Trophoblast cell (in vitro differentiated cells and primary cell): ENCODE results near the gene GPATCH11.
A peak's percentile ranks its signal among the peaks of the same experiment; 100 is the strongest.

Experiments
- DNase-seq, 2 donors: peaks; one replicate each; pipeline ENCODE4 v3.0.0-alpha.2; 2016
- H2AFZ ChIP-seq: 2 replicates; pipeline ENCODE4 v1.6.1; 2013; ENCODE audit warnings: low read length, moderate library complexity, mild to moderate bottlenecking; ENCODE audit not compliant: insufficient read depth, poor library complexity
- H2AK5ac ChIP-seq: 2 replicates; pipeline ENCODE4 v1.6.1; 2013; ENCODE audit warnings: mild to moderate bottlenecking, low read length
- H2BK120ac ChIP-seq: 2 replicates; pipeline ENCODE4 v1.6.1; 2013; ENCODE audit warnings: low read length, mild to moderate bottlenecking, moderate library complexity; ENCODE audit not compliant: insufficient read depth, poor library complexity
- H2BK12ac ChIP-seq: 2 replicates; pipeline ENCODE4 v1.6.1; 2013; ENCODE audit warnings: mild to moderate bottlenecking, low read length, moderate library complexity
- H2BK5ac ChIP-seq: 2 replicates; pipeline ENCODE4 v1.6.1; 2013; ENCODE audit warnings: low read length, low read depth, moderate library complexity, mild to moderate bottlenecking; ENCODE audit not compliant: poor library complexity
- H3K14ac ChIP-seq: 2 replicates; pipeline ENCODE4 v1.6.1; 2013; ENCODE audit warnings: mild to moderate bottlenecking, low read length
- H3K18ac ChIP-seq: 2 replicates; pipeline ENCODE4 v1.6.1; 2013; ENCODE audit warnings: mild to moderate bottlenecking, low read length
- H3K23ac ChIP-seq: 2 replicates; pipeline ENCODE4 v1.6.1; 2013; ENCODE audit warnings: low read length
- H3K27ac ChIP-seq: 2 replicates; pipeline ENCODE4 v1.5.1; 2013; ENCODE audit warnings: low read depth, mild to moderate bottlenecking, inconsistent platforms, low read length, moderate library complexity
- H3K27me3 ChIP-seq: 2 replicates; pipeline ENCODE4 v1.6.1; 2013; ENCODE audit warnings: inconsistent platforms, mild to moderate bottlenecking, low read length, moderate library complexity; ENCODE audit not compliant: insufficient read depth
- H3K36me3 ChIP-seq, 2 experiments: 1 replicate in 1 of 2; 2 replicates in 1 of 2; pipeline ENCODE4 v1.6.1; 2013; ENCODE audit warnings: low read length in 2 of 2, mild to moderate bottlenecking in 2 of 2, moderate library complexity in 1 of 2; ENCODE audit not compliant: insufficient read depth in 2 of 2, control insufficient read depth in 1 of 2
- H3K4ac ChIP-seq: 2 replicates; pipeline ENCODE4 v1.6.1; 2013; ENCODE audit warnings: low read depth, mild to moderate bottlenecking, low read length, moderate library complexity
- H3K4me1 ChIP-seq, 2 experiments: 1 replicate in 1 of 2; 2 replicates in 1 of 2; pipeline ENCODE4 v1.6.1; 2013; ENCODE audit warnings: low read length in 2 of 2, mild to moderate bottlenecking in 2 of 2, moderate library complexity in 1 of 2; ENCODE audit not compliant: insufficient read depth in 2 of 2, control insufficient read depth in 1 of 2
- H3K4me2 ChIP-seq: 2 replicates; pipeline ENCODE4 v1.6.1; 2013; ENCODE audit warnings: inconsistent platforms, mild to moderate bottlenecking, low read length, moderate library complexity
- H3K4me3 ChIP-seq: 2 replicates; pipeline ENCODE4 v1.5.1; 2013; ENCODE audit warnings: mild to moderate bottlenecking, low read depth, low read length, inconsistent platforms
- H3K79me1 ChIP-seq: one replicate; pipeline ENCODE4 v1.6.1; 2013; ENCODE audit warnings: low read length
- H3K79me2 ChIP-seq: 2 replicates; pipeline ENCODE4 v1.6.1; 2013; ENCODE audit warnings: low read length, mild to moderate bottlenecking; ENCODE audit not compliant: control insufficient read depth, insufficient read depth, poor library complexity
- H3K9ac ChIP-seq: 2 replicates; pipeline ENCODE4 v1.6.1; 2013; ENCODE audit warnings: mild to moderate bottlenecking, low read length
- H3K9me3 ChIP-seq: 2 replicates; pipeline ENCODE4 v1.6.1; 2013; ENCODE audit warnings: low read depth, mild to moderate bottlenecking, control low read depth, inconsistent platforms, low read length; ENCODE audit not compliant: insufficient read depth
- H4K12ac ChIP-seq: 2 replicates; pipeline ENCODE4 v1.6.1; 2013; ENCODE audit warnings: low read depth, mild to moderate bottlenecking, low read length, moderate library complexity
- H4K8ac ChIP-seq: 2 replicates; pipeline ENCODE4 v1.6.1; 2013; ENCODE audit warnings: low read depth, mild to moderate bottlenecking, low read length, moderate library complexity
- H4K91ac ChIP-seq: one replicate; pipeline ENCODE4 v1.6.1; 2013; ENCODE audit warnings: low read depth, mild to moderate bottlenecking, low read length, moderate library complexity
- WGBS: extraction: QIAGEN DNeasy Blood & Tissue Kit; methylation state at CpG from one replicate; pipeline ENCODE4 v1.1.7; 2013; ENCODE audit warnings: missing lambda C conversion rate; ENCODE audit not compliant: insufficient read length, insufficient coverage; ENCODE audit errors: extremely low coverage; 5-methylcytosine and 5-hydroxymethylcytosine counted together

Gene GPATCH11

DNA sequence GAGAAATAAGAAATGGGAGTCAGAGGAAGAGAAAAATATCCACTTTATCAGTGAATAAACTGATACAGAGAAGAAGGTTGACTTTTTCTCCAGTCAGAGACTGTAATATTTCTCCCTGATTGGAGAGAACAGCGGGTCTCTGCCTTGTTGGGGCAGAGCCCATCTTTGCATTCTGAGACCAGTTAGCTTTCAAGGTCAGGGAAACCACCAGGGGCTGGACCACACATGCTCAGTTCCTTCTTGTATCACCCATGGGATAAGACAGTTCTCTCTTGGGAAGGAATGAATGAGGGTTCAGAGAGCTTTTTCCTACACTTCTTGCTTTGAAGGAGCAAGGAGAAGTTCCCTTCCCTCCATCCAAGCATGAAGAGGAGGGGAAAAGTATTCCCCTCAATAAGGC is 12.2 kb downstream of the GPATCH11 start:
- Histone ChIP-seq H2BK5ac (no peak overlapping the region), H2BK12ac (no peak overlapping the region), H2BK120ac (no peak overlapping the region), H3K79me1 (no peaks in the 10 kb centered on the region), H4K8ac (no peak overlapping the region), H3K4me2 (no peak overlapping the region), H2AFZ (no peak overlapping the region), H3K14ac (no peak overlapping the region), H2AK5ac (no peak overlapping the region), H4K91ac (no peak overlapping the region), H3K27me3 (no peaks in the 10 kb centered on the region), H3K79me2 (no peaks in the 10 kb centered on the region), H3K23ac (no peak overlapping the region), H3K4ac (no peak overlapping the region), H3K4me3 (no peak overlapping the region), H3K4me1 (peaks cover 1 to 3% of the 10 kb centered on the region in 2 experiments), H3K36me3 (peaks cover 9 to 10% of the 10 kb centered on the region in 2 experiments), H3K9me3 (no peaks in the 10 kb centered on the region), H3K18ac (no peak overlapping the region), H3K9ac (no peak overlapping the region), H3K27ac (no peak overlapping the region), H4K12ac (no peak overlapping the region)
- DNase-seq = no peak
- WGBS = no CpG with 5 or more reads among the region's 1 CpG

DNA sequence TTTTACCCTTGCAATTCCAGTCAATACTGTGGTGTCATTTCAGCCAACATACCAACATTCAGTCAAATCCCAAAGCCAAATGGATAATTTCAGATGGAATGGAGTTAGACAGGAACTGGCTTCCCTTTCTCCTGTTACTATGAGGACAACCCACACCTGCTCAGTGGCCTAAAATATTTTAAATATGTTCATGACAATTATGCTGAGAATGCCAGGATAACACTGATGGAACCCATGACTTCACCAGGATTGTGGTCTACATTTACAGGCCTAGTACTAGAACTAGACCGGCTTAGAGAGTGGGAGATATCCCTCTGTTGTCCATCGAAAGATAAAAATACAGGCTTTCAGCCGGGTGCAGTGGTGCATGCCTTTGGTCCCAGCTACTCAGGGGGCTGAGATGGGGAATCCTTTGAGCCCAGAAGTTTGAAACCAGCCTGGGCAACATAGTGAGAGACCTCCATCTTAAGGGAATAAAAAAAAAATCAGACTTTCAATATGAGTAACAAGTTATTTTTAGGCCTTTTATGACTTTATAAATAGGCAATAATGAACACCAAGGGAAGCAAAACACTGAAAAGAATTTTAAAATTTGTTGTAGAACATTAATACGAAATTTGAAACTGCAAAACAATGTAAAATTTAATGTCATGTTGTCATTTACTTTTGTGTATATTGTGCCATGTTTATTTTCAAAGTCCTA is 14.2 kb downstream of the GPATCH11 start:
- Histone ChIP-seq H2AK5ac (no peak overlapping the region), H3K27me3 (no peaks in the 10 kb centered on the region)
- WGBS = no CpG with 5 or more reads among the region's 4 CpGs

DNA sequence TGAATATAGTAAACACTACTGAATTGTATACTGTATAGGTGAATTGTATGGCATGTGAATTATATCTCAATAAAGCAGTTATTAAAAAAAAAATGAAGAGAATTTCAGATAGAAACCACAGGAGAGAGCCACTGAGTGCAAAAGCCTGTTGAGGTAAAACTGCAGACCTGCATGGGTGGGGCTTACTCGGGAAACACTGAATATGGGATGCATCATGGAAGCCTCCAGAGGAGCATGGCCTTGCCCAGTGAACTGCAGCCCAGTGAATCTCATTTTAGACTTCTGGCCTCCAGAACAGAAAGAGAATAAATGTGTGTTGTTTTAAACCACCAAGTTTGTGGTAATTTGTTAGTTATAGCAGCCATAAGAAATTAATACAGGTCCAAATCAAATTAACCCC is 15.7 kb downstream of the GPATCH11 start:
- Histone ChIP-seq H4K12ac (no peak overlapping the region), H3K9ac (no peak overlapping the region), H3K27me3 (no peaks in the 10 kb centered on the region), H3K4ac (no peak overlapping the region), H3K18ac (no peak overlapping the region), H3K14ac (no peak overlapping the region), H3K36me3 (peaks cover 2 to 3% of the 10 kb centered on the region in 2 experiments), H3K79me2 (no peaks in the 10 kb centered on the region), H3K79me1 (no peaks in the 10 kb centered on the region), H3K4me1 (peaks cover 3 to 4% of the 10 kb centered on the region in 2 experiments), H4K91ac (no peak overlapping the region), H2AFZ (no peak overlapping the region), H2BK12ac (no peak overlapping the region), H3K4me3 (no peak overlapping the region), H3K9me3 (no peaks in the 10 kb centered on the region), H2BK120ac (no peak overlapping the region), H2AK5ac (no peak overlapping the region), H3K4me2 (no peak overlapping the region), H4K8ac (no peak overlapping the region), H2BK5ac (no peak overlapping the region), H3K23ac (no peak overlapping the region), H3K27ac (no peak overlapping the region)
- DNase-seq = peak; percentile 8 to 34
- no CpG with 5 or more reads among the region's 1 CpG for WGBS

More for the DNA sequence above, 14.2 kb downstream of the GPATCH11 start:
- no peak overlapping the region for H3K4me3 ChIP-seq
- H2BK5ac ChIP-seq = no peak overlapping the region
- peaks cover 5 to 8% of the 10 kb centered on the region in 2 experiments for H3K36me3 ChIP-seq
- H3K27ac ChIP-seq = no peak overlapping the region
- H3K14ac ChIP-seq = no peak overlapping the region
- H3K79me2 ChIP-seq = no peaks in the 10 kb centered on the region
- H3K4ac ChIP-seq = no peak overlapping the region
- H2AFZ ChIP-seq = no peak overlapping the region
- H2BK12ac ChIP-seq = no peak overlapping the region
- no peak overlapping the region for H3K18ac ChIP-seq
- H3K79me1 ChIP-seq = no peaks in the 10 kb centered on the region
- H2BK120ac ChIP-seq = no peak overlapping the region
- no peak overlapping the region for H4K91ac ChIP-seq
- no peak overlapping the region for H3K4me2 ChIP-seq
- DNase-seq = peak; percentile 78 to 96
- H4K8ac ChIP-seq = no peak overlapping the region
- H4K12ac ChIP-seq = no peak overlapping the region
- no peak overlapping the region for H3K23ac ChIP-seq
- peaks cover 1 to 3% of the 10 kb centered on the region in 2 experiments for H3K4me1 ChIP-seq
- no peak overlapping the region for H3K9ac ChIP-seq
- no peaks in the 10 kb centered on the region for H3K9me3 ChIP-seq

DNA sequence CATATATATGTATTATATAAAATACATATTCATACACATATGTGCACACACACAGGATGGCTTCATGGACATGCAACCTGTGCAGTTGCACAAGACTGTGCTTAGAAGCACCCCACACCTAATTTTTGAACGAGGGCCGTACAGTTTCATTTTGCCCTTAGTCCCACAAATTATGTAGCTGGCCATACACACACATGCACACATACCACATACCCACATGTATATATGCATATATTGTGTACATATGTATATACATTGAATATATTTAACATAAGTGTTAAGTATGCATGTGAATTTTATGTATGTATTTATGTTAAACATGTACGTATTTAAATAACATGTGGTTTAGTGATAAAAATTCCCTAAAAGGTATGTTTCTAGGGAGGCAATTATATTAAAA is 18.3 kb downstream of the GPATCH11 start:
- no peaks in the 10 kb centered on the region for H3K27me3 ChIP-seq
- no peaks in the 10 kb centered on the region for H3K79me2 ChIP-seq
- no peak overlapping the region for H3K4me2 ChIP-seq
- WGBS = no CpG with 5 or more reads among the region's 3 CpGs
- peaks cover 4 to 5% of the 10 kb centered on the region in 2 experiments for H3K36me3 ChIP-seq
- H3K23ac ChIP-seq = no peak overlapping the region
- H2BK12ac ChIP-seq = no peak overlapping the region
- no peak overlapping the region for H3K27ac ChIP-seq
- no peak overlapping the region for H4K91ac ChIP-seq
- no peak overlapping the region for H2BK120ac ChIP-seq
- no peak overlapping the region for H3K9ac ChIP-seq
- no peak overlapping the region for H3K14ac ChIP-seq
- no peak for DNase-seq
- H3K4me3 ChIP-seq = no peak overlapping the region
- H3K4ac ChIP-seq = no peak overlapping the region
- H4K8ac ChIP-seq = no peak overlapping the region
- H2AFZ ChIP-seq = no peak overlapping the region
- no peak overlapping the region for H2AK5ac ChIP-seq
- H2BK5ac ChIP-seq = no peak overlapping the region
- no peak overlapping the region for H4K12ac ChIP-seq
- H3K18ac ChIP-seq = no peak overlapping the region
- H3K79me1 ChIP-seq = no peaks in the 10 kb centered on the region
- peaks cover 3 to 4% of the 10 kb centered on the region in 2 experiments for H3K4me1 ChIP-seq
- H3K9me3 ChIP-seq = no peaks in the 10 kb centered on the region
